ENCODE measurements around the gene UBXN11. TPM values are rescaled to one million over a fixed set of nuclear protein-coding genes. Genes with fewer than 3 reads are reported as not detected.

UBXN11 gene, protein sequence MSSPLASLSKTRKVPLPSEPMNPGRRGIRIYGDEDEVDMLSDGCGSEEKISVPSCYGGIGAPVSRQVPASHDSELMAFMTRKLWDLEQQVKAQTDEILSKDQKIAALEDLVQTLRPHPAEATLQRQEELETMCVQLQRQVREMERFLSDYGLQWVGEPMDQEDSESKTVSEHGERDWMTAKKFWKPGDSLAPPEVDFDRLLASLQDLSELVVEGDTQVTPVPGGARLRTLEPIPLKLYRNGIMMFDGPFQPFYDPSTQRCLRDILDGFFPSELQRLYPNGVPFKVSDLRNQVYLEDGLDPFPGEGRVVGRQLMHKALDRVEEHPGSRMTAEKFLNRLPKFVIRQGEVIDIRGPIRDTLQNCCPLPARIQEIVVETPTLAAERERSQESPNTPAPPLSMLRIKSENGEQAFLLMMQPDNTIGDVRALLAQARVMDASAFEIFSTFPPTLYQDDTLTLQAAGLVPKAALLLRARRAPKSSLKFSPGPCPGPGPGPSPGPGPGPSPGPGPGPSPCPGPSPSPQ
- polyA plus RNA-seq (ENCODE audit: insufficient read length), result 43.2 TPM
- long read RNA-seq, donor 1, partial matches to known transcripts, result 0 of 1 reads
- long read RNA-seq, donor 1, other reads (novel, unspliced or antisense), result 0 of 1 reads
- long read RNA-seq, donor 2, partial matches to known transcripts, result 0 of 3 reads
- long read RNA-seq, donor 2, other reads (novel, unspliced or antisense), result 0 of 3 reads
- long read RNA-seq, donor 3, partial matches to known transcripts, result 34 of 227 reads
- long read RNA-seq, donor 3, other reads (novel, unspliced or antisense), result 192 of 227 reads
- long read RNA-seq, donor 4, result 0 reads
- long read RNA-seq, donor 5, partial matches to known transcripts, result 58 of 481 reads
- long read RNA-seq, donor 5, other reads (novel, unspliced or antisense), result 421 of 481 reads
- long read RNA-seq, donor 6, partial matches to known transcripts, result 423 of 426 reads
- long read RNA-seq, donor 6, other reads (novel, unspliced or antisense), result 0 of 426 reads
- long read RNA-seq, donor 7, partial matches to known transcripts, result 35 of 46 reads
- long read RNA-seq, donor 7, other reads (novel, unspliced or antisense), result 8 of 46 reads
- long read RNA-seq, donor 8, partial matches to known transcripts, result 0 of 1 reads
- long read RNA-seq, donor 8, other reads (novel, unspliced or antisense), result 0 of 1 reads

DNA sequence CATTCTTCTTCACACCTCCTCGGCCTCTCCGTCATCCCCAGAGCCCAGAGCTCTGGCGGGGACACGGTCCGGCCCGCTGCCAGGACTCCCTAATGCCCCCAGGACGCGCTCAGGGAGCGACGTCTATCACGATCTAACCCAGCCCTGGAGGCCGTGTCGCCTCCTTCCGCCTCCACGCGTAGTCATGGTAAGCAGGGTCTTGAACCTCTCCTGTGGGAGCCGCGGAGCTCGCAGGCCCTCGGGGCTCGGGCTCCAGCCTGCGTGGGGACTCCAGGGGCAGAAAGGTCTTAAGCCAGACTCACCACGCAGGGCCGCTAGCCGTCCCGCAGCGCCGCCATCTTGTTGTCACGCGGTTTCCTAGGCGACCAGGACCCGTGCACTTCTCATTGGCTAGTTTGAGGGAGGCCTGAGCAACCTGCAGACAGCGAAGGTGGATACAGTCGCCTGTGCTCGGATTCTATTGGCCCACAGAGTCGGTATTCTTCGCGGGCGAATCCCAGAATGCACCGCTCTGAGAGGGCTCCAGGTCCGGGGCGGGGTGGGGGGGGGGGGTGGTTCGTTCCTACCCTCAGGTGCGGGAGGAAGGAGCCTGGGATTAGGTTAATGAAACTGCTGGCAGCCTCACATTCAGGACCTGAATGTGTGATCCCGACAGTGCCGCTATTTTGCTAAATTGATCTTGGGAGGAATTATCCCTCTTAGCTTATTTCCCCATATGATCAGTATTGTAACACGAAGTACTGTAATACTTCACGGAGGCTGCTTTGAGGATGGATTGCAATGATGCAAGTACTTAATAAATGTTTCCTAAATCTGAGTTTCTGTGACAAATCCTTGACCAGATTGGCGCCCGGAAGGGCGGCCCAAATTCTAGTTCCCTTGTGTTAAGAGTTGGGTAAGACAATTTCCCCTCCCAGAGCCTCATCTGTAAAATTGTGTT, at the start of gene UBXN11:
Gene UBXN11 (minus strand): TSS at position 347 of the 940 bp plus-strand sequence. CDS start 3,753 bp downstream, outside the sequence.
- peak; percentile 94 for DNase-seq

DNA sequence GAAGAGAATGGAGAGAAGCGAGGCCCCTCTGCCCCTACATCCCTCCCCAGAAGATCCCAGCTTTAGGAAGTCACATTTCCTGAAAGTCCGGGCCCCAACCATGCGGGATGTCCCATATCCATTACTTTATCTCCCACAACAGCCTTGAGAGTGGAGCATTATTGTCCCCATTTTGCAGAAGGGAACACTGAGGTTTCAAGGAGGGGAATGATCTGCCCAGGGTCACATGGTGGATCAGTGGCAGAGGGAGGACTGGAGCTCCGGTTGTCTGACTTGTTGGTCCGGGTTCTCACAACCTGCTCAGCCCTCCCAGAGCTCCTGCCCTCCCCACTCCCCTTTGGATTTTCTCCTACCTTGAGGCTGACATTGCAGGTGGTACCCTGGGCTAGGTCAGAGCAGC, 49.7 kb upstream of the UBXN11 start:
- DNase-seq, result no peak

DNA sequence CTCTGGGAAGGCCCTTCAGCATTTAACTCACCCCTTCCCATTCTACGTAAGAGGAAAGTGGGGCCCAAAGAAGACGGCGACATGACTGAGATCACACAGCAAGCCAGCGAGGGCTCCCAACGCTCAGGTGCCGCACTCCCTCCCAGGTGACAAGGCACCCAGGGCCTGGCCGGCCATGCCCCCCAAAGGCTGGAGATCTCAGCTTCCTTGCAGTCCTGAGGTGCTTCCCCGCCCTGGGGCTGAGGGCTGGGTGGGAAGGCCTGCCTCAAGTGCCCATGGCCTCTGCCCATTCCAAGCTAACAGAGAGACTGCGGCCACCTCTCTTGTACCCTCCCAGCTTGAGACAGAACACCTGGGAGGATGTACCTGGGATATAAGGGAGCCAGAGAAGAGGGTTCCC, 48.5 kb upstream of the UBXN11 start:
- DNase-seq, result no peak

DNA sequence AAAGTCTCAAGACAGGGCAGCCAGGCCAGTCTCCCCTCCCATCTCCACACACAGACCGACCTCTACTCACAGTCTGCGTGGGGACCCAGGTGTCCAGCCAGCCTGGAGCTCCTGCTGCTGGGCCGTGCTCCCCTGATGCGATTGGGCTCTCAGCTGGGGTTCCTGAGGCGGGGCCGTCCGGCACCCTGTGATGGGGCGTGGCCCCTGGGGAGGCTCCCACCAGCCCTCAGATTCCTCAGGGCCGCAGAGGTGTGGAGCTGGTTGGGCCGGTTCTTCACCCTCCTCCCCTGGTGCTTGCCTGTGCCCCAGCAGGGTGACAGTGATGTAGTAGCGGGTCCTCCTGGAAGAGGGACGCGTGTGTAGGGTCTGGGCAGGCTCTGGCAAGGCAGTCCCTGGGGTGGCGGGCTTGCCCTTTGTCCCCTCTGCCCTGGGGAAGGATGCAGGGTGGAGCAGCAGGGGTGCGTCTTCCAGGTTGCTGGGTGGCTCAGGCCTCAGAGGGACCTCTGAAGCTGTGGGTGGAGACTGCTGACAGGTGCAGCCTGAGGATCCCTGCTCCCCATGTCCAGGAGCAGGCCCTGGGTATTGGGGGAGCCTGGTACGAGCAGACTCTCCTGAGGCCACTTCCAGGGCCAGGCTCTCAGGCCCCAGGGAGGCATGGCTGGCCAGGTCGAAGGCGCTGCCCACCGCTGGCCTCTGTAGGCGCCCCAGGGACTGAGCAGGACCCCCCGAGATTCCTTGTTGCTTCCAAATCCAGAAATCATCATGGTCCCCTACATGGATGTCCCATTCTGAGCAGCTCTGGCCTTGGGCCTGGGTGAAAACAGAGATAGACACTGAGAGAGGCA, 47.8 kb upstream of the UBXN11 start, which contains the start of gene CRYBG2:
Gene CRYBG2 (minus strand): TSS at position 155 of the 845 bp plus-strand sequence. CDS start 7,473 bp downstream, outside the sequence.
- DNase-seq, result no peak

DNA sequence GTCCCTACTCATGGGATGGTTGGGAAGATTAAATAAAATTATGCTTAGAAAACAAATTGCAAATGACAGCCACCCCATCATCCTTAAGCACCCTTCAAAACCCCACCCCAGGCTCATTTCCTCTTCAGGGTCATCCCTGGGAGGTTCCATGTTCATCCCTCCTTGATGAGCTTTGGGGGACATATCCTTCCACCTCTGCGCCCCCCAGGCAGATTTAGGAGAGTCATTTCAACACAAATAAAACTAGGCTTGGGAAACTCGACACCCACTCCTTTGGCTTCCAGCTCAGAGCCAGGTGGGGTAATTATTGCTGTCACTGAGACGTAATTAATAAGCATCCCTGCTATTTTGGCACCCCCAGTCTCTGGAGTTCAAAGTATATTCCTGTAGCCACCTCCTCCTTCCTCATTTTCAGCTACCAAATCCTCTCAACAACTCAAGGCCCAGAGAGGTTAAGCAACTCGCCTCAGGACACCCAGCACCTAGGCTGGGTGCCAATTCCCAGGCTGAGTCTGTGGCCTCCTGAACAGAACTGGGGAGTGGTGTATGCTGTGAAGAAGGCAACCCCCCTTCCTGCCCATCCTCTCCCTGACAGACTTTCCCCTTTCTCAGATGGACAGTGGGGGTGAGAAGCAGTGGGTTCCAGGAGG, 46.9 kb upstream of the UBXN11 start:
- DNase-seq, result no peak

DNA sequence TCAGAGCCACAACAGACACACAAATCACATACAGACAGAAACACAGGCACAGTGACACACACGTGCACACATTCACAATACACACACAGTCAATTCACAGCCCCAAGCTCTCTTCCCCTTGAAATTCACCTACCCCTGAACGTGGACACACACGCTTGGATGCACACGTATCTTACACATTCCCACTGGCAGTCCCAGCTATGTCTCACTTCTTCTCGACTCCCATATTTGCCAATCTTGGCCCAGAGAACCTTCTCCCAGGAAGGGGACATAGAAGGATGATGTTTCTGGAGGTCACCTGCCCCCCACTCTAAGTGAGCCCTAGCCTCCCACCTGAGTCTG, 45.9 kb upstream of the UBXN11 start:
- no peak for DNase-seq

DNA sequence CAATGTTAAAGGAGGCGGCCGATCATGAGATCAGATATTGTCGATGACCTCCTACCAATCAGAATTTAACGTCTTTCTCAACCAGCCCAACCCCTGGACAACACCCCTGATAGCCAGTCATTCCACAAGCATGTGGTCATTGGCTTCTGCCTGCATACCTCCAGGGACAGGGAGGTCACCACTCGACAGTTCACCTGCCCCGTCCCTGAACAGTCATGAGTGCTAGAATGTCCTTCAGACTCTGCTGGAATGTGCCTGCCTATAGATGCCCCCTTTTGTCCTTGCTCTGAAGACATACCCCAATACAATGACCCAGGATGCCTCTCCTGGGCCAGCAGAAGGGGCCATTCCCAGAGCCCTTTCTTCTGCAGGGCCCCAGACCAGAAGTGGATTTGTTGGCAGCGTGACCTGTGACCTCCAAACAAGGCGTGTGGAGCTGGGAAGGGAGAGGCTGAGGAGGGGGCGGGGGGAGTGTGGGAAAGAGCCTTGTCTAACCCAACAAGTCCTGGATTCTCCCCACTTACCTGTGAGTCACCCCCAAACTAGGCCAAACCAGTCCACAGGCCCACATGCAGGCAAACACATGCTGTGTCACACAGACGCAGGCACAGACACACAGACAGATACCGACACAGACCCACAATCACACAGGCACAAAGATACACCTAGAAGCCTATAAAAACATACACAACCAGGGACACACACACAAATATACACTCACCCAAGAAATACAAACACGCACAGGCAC, 45.3 kb upstream of the UBXN11 start:
- DNase-seq, result no peak

DNA sequence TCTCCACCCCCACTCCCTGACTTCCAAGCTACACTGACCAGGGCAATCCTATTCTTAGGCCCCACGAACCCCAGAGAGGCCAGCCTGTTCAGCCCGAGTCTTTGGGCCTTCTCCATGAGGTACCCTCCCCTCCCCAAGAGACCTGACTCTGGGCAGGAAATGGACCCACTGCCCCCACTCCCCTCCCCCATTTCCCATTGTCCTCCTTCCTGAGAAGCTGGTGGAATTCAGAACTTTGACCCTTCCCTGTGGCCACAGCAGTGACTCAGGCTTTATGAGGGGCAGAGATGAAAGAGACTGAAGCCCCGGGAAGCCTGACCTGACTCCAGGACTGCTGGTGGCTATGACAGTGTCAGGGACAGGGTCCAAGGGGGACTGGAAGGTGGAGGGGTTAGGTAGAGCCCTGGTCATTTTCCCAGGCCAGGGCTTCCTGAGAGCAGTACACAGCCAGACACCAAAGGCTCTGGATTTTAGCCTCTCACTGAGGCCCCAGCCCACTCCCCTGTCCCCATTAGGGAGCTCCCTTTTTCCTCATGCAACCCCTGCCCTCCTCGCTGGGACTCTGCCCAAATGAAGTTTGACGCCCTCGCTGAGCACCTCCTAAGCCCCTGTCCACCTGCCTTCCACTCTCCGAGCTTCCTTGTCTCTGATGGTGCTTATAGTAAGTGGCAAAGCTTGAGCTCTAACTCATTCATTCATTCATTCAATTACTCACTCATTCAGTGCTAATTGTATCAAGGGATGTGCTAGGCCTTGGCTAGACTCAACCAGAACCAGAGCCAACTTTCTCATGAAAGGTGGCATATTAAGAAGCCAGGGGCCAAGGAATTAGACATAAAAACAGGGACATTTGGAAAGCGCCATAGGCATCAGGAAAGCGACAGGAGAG, 44.5 kb upstream of the UBXN11 start:
- DNase-seq, result no peak

DNA sequence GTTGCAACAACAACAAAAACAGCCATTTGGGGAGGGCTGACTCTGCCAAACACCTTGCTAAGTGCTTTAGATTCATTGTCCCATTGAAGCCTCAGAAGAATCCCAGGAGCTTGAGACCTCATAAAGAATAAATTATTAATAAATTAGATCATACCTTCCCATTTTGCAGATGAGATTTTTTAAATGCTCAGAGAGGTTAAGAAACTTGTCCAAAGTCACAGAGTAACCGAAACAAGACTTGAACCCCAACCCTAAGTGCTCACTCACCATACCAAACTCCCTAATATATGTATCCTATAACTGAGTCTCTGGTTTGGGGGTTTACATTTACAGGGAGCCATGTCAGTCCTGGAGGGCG, 43.9 kb upstream of the UBXN11 start:
- no peak for DNase-seq

DNA sequence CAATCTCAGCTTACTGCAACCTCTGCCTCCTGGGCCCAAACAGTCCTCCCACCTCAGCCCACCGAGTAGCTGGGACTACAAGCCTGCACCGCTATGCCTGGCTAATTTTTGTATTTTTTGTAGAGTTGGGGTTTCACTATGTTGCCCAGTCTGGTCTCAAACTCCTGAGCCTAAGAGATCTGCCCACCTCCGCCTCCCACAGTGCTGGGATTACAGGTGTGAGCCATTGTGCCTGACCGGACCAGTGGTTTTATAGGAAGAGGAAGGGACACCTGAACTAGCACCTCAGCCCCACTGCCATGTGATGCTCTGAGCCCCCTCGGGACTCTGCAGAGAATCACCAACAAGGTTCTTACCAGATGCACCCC, 43.4 kb upstream of the UBXN11 start:
- DNase-seq, result no peak

DNA sequence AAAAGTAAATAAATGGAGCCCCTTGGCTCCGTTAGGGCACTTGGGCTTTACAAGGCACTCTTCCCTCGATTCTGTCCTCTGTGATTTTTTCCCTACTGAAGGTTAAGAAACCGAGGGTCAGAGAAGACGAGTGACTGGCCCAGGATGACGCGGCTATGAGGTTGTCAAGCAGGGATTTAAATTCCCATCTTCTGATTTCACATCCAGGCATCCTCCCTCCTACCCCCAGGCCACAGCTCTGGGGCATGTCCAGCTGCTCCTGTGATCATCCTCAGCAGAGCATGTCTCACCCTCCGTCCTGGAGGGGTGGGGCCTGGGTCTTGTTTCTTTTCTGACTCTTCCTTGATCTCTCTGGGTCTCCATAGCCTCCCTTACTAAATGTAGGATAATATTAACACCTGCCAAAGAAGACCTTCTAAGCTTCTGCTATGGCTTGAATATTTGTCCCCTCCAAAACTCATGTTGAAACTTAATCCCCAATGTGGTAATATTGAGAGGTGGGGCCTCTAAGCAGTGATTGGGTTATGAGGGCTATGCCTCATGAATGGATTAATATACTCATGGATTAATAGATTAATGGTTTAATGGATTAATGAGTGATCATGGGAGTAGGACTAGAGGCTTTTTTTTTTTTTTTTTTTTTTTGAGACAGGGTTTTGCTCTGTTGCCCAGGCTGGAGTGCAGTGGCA, 42.9 kb upstream of the UBXN11 start:
- no peak for DNase-seq

DNA sequence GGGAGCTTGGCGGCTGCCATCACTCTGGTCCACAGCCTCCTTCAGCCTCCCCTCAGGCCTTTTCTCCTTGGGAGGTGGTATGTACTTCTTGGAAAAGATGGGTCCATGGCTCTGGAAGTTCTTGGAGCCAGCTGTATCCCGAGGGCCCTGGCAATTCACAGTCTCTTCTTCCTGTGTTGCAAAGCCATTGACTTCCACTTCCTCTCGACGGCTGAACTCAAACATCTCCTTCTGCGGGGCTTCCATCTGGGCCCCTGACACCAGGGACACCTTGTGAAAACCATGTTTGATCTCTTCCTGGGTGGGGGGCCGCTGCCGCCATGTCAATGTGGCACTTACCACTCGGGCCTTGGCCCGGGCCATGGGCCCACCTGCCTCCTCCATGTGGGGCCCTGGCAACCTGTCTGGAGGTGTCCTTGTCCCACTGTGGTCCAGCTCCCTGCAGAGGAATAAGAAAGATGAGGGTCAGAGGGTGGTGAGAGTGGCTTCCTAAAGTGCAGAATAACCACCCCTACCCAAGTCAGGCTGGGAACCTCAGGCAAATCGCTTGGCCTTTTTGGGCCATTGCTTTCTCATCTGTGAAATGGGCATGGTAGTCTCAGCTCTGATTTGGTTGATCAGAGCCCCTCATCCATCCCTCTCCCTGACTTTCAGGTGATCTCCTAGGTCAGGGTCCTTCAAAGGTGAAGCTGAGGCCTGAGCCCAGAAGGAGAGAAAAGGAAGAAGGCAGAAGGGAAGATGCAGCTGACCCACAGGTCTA, 40.0 kb upstream of the UBXN11 start:
- no peak for DNase-seq

DNA sequence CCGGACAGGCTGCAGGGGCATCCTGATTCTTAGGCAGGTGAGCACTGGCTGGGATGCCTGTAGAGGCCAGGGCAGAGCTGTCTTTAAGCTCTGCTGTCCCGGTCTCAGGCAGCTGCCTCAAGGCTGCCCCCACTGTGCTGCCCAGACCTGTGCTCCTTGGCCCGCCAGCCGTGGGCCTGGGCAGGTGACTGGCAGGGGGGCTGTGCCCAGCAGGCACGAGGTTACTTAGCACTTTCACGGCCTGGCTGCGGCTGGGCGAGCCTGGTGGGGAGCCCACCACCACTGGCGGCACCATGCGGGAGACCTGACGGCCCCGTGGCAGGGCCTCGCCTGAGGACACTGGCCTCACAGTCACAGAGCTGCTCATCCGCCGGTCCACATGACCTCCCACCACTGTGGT, 39.3 kb upstream of the UBXN11 start:
- DNase-seq, result no peak

DNA sequence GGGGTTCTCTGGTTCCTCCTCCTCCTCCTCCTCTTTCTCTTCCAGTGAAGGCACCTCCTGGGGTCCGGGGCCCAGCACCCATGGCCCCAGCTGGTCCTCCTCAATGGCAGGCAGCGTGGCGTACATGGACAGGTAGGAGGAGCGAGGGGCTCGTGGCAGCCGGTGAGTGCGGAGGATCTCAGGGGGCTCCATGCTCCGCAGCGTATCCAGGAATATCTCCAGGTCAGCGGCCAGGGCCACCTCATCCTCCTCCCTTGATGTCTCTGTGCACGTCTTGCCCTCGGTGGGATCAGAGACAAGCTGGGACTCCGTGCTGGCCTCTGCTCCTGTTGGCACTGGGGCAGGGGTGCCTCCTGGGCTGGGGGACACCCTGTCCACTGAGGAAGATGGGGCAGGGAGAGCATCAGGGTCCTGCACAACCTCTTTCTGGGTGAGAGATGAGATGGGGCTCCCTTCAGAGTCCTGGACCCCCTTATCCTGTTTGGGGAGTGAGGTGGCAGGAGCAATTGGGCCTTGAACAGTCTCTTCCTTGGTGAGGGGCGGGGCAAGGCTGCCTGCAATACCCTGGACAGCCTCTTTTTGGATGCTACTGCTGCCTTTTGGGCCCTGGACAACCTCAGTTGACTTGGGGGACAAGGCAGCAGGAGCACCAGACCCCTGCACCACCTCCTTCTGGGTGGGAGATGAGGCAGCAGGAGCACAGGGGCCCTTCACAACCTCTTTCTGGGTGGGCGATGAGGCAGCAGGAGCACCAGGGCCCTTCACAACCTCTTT, 37.9 kb upstream of the UBXN11 start:
- DNase-seq, result no peak

DNA sequence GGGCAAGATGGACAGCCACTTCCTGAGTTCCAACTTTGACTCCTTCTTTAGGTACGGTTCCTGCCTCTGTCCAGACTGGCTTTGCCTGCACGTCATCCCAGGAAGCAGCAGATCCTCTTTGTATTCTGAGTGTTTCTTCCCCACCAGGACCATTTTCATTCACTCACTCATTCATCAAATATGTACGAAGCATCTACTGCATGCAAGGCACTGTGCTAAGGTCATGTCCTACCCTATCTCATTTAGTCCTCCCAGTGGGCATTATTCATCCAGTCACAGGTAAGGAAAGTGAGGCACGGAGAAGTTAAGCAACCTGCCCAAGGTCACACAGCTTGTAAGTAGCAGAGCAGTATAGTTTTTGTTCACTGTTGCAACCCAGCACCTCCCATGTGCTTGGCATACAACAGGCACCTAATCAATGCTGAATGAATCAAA, 33.6 kb upstream of the UBXN11 start:
- no peak for DNase-seq

DNA sequence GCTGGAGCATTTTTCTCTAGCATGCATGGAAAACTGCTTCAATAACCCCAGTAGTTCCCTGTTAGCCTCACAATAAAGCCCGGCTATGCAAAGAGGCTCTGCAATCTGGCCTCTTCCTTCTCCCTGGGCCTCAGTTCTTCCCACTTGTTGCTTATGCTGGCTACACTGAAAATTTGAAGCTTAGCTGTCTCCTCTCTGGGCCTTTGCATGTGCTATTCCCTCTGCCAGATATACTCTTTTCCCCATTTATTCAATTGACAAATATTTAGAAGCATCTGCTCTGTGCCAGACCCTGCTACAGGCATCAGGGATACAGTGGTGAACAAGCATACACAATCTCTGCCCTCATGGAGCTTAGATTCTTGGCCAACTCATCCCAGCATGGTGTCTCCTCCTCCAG, 32.2 kb upstream of the UBXN11 start:
- no peak for DNase-seq

All from left kidney (tissue), 8 donors.